G401.6 (cell line): Measurements from ENCODE around the gene NCLN.
"Not testable (repeated sequence)": the region's sequence is repeated elsewhere in the genome, so short reads cannot be mapped to it uniquely, and the experiment has no call there.

Source experiments
- FAIRE-seq: peaks from 2 replicates; lab custom pipeline; 2012; peaks lifted over from hg19 to GRCh38; lab: Jason Lieb, UNC

The NCLN gene

DNA sequence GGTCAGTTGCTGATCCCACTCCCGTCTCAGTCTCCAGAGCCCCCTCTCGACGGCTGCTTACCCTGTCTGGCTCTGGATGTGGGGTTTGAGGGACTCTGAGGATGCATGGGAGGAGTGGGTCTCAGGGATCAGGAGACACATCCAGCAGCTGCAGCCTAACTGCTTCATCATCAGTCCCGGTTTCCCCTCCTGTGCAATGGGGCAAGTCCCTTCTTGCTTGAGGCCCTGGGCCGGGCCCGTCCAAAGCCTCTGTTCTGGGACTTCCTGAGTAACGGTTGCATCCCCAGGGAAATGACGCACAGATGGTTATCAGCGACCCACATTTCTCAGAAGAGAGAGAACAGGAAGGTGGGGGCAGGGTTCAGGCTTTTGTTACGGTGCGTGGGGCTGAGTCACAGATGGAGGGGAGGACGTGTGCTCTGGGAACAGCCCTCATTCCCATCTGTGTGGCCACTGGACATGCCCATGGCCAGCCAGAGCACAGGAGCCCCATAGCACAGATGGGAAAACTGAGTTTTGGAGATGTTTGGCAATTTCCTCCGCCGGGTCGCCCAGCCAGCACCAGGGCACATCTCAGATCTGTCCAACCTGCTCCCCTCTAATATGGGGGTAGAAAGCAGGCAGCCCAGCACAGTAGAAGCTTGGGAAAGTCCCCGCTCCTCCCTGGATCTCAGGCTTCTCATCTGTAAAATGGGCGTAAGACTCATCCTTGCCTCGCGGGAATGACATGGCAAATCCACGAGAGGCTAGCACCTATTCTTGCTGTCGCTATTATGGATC is 30.6 kb upstream of the NCLN start:
- FAIRE-seq: no peak

DNA sequence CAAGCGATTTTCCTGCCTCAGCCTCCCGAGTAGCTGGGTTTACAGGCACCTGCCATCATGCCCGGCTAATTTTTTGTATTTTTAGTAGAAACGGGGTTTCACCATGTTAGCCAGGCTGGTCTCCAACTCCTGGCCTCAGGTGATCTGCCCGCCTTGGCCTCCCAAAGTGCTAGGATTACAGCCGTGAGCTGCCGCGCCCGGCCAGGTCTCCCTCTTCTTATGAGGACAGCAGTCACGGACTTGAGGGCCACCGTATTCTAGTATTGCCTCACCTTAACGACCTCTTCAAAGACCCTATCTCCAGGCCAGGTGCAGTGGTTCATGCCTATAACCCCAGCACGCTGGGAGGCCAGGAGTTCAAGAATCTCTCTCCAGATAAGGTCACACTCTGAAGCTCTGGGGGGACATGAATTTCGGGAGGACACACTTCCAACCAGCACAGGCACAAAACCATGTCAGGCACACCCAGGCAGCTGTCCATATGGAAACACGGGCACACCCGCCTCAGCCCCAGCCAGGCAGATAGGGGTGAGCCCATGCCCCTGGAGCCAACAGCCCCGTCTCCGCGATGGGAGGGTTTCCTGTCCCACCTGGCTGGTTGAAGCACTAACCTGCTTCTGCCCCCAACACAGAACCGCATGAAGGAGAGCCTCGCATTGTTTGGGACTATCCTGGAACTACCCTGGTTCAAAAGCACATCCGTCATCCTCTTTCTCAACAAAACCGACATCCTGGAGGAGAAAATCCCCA is 28.5 kb upstream of the NCLN start:
- no peak for FAIRE-seq

DNA sequence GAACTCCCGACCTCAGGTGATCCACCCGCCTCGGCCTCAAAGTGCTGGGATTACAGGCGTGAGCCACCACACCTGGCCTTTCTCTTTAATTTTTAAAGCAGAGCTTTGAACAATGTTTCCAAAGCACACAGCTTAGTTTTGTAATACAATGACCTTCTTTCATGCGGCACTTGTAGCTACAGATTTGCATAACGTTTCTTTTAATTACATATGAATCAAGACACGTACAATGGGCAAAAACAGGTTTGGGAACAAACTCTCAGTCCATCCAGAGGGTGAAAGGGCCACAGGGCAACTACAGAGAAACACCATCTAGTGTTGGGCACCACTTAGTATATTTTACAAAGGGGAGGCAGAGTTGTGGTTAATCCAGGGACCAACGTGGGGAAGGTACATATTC is 26.2 kb upstream of the NCLN start:
- FAIRE-seq: no peak

DNA sequence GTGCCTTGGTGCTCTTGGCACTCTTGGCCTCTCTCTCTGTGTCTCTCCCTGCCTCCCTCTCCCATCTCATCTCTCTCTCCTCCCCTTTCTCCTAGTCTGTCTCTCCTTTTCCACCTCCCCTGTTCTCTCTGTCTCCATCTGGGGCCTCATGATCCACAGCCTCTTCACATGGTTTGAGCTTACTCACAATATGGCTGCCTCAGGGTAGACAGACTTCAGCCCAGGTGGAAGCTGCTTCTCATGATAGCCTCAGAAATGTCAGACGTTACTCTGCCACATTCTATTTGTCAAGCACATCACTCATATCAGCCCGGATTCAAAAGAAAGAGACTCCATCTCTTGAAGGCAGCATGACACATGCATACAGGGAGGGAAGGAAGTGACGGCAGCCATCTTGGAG is 25.5 kb upstream of the NCLN start:
- FAIRE-seq: no peak

DNA sequence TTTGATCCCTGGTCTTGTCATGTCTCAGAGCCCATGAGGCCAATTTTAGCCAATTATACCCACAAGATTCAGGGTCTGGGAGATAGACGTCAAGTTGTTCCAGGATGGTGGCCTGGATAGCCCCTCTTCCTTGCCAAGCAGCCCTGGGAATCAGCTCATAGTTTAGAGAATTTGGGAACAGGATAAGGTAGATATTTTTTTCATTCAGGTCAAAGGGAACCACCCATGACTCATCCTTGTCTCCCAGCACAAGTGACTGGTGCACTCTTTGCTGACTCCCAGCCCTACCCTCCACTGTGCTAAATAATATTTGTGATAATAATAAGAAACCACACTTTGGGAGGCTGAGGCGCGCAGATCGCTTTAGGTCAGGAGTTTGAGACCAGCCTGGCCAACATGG is 24.3 kb upstream of the NCLN start:
- no peak for FAIRE-seq

DNA sequence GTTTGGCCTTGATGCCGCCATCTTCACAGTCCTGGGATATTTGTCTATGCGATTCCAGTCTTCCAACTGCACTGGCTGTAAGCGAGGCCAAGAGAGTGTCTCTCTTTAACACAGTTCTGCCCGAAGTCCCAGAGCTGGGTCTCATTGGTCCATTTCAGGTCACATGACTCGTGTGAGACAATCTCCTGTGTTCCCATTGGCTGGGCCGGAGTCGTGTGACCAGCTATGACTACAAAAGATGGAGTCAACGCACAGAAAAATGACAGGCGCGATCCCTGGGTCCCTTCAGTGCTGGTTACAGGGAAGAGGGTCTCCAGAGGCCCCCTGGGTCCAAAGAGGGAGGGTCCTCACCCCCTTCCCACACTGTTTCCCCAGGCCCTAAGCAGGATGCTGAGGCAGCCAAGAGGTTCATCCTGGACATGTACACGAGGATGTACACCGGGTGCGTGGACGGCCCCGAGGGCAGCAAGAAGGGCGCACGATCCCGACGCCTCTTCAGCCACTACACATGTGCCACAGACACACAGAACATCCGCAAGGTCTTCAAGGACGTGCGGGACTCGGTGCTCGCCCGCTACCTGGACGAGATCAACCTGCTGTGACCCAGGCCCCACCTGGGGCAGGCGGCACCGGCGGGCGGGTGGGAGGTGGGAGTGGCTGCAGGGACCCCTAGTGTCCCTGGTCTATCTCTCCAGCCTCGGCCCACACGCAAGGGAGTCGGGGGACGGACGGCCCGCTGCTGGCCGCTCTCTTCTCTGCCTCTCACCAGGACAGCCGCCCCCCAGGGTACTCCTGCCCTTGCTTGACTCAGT is 23.1 kb upstream of the NCLN start:
- FAIRE-seq: no peak

DNA sequence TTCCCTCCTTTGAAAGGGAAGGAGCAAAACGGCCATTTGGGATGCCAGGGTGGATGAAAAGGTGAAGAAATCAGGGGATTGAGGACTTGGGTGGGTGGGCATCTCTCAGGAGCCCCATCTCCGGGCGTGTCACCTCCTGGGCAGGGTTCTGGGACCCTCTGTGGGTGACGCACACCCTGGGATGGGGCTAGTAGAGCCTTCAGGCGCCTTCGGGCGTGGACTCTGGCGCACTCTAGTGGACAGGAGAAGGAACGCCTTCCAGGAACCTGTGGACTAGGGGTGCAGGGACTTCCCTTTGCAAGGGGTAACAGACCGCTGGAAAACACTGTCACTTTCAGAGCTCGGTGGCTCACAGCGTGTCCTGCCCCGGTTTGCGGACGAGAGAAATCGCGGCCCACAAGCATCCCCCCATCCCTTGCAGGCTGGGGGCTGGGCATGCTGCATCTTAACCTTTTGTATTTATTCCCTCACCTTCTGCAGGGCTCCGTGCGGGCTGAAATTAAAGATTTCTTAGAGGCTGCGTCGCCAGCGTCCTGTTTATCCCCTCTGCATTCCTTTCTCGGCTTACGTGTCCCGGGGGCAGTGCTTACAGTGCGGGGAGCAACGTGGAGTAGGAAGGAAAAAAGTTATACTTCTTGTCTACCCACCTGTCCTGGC is 22.4 kb upstream of the NCLN start:
- no peak for FAIRE-seq

DNA sequence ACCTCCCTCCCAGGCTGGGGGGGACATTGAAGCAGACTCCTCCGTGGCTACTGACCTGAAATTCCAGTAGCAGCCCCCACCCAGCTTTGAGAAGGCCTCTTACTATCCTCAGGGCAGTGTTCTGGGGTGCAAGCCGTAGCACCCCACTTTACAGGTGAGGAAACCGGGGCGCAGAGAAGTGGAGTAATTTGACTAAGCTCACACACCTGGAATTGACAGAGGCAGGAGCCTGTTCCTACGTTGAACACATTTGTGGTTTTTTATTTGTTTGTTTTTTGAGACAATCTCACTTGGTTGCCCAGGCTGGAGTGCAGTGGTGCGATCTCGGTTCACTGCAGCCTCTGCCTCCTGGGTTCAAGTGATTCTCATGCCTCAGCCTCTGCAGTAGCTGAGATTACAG is 21.8 kb upstream of the NCLN start:
- no peak for FAIRE-seq

DNA sequence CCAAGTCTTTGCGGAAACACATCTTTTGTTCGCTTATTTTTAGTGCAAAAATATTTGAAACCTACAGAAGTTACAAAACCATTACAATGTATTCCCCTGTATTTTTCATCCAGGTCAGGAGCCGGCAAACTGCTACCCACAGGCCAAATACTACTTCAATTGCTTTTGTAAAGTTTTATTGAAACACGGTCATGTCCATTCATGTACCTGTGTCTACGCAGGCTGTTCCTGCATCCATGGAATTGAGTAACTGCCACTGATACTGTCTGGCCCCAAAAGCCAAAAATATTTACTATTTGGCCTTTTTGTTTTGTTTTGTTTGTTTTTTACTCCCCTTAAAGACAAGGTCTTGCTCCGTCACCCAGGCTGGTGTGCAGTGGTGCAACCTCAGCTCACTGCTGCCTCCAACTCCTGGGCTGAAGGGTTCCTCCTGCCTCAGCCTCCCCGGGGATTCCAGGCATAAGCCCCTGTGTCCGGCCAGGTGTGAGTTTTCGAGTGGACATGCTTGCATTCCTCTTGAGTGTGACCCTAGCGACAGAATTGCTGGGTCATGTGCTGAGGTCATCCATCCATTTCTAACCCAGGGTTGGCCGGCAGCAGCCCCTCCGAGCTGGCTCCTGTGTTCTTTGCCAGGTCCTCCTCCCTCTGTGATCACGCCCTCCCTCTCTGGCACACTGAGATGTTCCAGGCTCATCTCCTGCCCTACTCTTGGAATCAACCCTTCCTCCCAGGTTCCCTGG is 18.0 kb upstream of the NCLN start:
- FAIRE-seq: no peak

DNA sequence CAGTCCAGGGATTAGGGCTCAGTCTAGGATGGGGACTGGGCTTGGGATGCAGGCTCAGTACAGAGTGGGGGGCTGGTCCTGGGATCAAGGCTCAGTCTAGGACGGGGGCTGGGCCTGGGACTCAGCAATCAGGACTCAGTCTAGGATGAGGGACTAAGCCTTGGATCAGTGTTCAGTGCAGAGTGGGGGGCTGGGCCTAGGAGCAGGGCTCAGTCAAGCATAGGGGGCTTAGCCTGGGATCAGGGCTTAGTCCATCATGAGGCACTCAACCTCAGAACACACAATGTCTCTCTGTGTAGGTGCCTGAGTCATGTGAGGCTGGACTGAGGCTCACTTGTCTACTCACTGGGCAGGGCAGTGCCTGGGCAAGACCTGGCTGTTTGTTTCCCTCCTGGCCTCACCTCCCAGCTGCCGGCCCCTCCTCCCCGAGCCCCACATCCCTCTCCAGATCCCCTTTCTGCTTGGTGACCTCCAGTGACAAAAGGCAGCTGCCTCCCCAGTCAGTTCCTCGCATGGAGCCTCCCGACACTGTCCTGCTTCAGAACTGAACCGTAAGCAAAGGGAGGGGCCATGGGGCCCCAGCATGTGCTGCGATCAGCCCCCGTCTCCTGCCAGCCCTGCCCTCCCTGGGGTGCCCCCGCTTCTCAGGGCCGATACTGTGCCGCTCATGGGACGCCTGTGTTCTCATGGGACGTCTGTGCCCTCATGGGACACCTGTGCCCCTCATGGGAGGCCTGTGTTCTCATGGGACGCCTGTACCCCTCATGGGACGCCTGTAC is 13.6 kb upstream of the NCLN start:
- no peak for FAIRE-seq

DNA sequence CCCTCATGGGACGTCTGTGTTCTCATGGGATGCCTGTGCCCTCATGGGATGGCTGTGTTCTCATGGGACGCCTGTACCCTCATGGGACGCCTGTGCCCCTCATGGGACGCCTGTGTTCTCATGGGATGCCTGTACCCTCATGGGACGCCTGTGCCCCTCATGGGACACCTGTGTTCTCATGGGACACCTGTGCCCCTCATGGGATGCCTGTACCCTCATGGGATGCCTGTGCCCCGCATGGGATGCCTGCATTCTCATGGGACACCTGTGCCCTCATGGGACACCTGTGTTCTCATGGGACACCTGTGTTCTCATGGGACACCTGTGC is 13.1 kb upstream of the NCLN start:
- not testable (repeated sequence) for FAIRE-seq

DNA sequence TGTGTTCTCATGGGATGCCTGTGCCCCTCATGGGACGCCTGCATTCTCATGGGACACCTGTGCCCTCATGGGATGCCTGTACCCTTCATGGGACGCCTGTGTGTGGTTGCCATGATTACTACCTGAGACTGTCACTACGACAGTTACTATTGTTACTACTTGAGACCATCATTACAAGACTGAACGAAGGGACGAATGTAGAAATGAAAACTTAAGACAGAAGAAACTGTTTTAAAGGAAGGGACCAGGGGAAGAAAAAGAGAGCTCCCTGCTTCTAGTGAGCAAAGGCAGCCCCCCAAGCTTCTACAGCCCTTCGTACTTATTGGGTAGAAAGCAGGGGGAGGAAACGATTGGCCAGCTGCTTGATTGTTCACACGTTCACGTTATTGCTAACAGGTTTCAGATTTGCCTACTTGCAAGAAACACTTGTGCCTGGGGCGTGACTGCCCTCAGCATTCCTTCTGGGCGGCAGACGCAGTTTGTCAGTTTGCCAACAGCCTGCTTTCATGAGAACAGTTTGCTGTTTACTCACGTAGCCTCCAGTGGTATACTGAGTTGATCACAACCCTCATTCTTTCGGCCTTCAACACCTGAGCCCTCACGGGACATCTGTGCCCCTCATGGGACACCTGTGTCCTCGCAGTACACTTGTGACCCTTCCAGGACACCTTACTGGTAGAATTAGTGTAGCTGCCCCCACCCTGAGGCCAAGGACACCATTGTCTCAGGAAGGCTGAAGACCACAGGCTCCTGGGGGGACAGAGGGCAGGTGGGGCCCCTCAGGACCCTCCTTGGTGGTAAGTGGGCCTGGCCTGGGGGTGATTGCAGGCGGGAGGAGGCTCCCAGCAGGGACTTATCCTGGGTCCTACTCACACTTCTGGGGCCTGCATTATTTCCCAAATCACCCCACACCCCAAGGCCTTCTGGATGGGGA is 9.7 kb upstream of the NCLN start:
- no peak for FAIRE-seq

DNA sequence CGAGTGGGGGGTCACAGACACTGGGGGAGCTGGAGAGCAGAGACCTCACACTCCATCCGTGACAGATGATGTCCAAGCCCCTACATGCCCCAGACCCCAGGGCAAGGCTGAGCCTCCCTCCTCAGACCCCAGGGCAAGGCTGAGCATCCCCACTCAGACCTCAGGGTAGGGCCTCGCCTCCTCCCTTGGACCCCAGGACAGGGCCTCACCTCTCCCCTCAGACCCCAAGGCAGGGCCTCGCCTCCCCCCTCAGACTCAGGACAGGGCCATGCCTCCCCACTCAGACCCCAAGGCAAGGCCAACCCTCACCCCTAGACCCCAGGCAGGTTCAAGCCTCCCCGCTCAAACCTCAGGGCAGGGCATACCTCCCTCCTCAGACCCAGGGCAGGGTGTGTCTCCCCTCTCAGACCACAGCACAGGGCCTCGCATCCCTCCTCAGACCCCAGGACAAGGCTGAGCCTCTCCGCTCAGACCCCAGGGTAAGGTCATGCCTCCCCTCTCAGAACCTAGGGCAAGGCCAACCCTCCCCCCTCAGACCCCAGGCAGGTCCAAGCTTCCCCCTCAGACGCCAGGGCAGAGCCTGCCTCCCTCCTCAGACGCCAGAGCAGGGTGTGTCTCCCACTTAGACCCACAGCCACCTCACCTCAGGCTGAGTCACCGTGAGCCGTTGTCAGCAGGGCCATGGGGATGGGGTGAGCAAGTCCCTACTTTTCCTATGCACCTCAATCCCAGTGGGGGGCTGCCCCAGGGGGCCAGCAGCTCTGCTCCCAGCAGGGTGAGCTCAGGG is 8.8 kb upstream of the NCLN start:
- no peak for FAIRE-seq

DNA sequence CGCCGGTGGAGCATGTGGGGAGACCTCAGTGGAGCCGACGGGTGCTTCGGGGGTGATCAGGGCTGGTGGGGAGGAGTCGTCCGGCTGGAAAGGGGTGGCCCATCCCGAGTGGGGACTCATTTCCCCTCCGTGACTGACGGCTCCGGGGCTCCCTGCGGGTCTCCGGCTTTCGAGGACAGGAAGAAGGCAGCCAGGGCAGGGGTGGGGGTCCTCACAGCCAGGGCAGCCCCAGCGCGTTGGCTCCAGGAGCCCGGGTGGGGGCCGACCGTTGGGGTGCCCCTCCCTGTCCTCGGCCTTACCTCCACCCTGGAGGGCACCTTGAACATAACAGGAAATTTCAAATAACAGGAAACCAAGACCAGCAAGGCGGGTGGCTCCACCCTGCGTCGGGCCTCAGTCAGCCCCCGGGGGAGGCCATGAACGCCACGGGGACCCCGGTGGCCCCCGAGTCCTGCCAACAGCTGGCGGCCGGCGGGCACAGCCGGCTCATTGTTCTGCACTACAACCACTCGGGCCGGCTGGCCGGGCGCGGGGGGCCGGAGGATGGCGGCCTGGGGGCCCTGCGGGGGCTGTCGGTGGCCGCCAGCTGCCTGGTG is 7.3 kb upstream of the NCLN start, which contains the start of gene S1PR4:
S1PR4 (plus strand) TSS at position 393 of the 596 bp plus-strand sequence; CDS start at position 417, 24 bp downstream.
- FAIRE-seq: no peak

DNA sequence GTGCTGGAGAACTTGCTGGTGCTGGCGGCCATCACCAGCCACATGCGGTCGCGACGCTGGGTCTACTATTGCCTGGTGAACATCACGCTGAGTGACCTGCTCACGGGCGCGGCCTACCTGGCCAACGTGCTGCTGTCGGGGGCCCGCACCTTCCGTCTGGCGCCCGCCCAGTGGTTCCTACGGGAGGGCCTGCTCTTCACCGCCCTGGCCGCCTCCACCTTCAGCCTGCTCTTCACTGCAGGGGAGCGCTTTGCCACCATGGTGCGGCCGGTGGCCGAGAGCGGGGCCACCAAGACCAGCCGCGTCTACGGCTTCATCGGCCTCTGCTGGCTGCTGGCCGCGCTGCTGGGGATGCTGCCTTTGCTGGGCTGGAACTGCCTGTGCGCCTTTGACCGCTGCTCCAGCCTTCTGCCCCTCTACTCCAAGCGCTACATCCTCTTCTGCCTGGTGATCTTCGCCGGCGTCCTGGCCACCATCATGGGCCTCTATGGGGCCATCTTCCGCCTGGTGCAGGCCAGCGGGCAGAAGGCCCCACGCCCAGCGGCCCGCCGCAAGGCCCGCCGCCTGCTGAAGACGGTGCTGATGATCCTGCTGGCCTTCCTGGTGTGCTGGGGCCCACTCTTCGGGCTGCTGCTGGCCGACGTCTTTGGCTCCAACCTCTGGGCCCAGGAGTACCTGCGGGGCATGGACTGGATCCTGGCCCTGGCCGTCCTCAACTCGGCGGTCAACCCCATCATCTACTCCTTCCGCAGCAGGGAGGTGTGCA is 6.6 kb upstream of the NCLN start:
- no peak for FAIRE-seq

DNA sequence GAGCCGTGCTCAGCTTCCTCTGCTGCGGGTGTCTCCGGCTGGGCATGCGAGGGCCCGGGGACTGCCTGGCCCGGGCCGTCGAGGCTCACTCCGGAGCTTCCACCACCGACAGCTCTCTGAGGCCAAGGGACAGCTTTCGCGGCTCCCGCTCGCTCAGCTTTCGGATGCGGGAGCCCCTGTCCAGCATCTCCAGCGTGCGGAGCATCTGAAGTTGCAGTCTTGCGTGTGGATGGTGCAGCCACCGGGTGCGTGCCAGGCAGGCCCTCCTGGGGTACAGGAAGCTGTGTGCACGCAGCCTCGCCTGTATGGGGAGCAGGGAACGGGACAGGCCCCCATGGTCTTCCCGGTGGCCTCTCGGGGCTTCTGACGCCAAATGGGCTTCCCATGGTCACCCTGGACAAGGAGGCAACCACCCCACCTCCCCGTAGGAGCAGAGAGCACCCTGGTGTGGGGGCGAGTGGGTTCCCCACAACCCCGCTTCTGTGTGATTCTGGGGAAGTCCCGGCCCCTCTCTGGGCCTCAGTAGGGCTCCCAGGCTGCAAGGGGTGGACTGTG is 5.9 kb upstream of the NCLN start:
- no peak for FAIRE-seq
